HG03439 (cell line): ENCODE results near the gene GHITM.

Experiments
- ATAC-seq: cut with Tn5 transposase; IDR thresholded peaks from one replicate; pipeline ENCODE4 v1.9.1; 2021; ENCODE audit warnings: mild to moderate bottlenecking, moderate library complexity; ENCODE audit not compliant: unreplicated experiment

Gene GHITM

DNA sequence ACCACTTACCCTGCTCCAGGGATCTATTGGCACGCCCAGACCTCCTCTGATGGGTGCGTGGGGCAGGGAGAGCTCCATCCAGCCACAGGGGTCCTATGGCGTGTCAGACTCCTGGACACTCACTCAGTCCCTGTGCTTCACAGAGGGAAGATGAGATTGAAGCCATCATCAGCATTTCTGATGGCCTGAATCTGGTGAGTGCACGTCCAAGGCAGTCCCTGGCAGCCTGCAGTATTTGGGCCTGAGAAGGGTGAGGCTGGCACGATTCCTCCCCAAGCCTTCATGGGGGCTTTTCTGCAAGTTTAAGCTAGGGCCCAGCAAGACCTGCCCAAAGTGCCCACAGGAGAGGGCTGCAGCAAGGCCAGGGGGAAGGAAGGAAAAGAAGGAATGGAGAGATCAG, 58.3 kb downstream of the GHITM start:
- ATAC-seq, result no peak

DNA sequence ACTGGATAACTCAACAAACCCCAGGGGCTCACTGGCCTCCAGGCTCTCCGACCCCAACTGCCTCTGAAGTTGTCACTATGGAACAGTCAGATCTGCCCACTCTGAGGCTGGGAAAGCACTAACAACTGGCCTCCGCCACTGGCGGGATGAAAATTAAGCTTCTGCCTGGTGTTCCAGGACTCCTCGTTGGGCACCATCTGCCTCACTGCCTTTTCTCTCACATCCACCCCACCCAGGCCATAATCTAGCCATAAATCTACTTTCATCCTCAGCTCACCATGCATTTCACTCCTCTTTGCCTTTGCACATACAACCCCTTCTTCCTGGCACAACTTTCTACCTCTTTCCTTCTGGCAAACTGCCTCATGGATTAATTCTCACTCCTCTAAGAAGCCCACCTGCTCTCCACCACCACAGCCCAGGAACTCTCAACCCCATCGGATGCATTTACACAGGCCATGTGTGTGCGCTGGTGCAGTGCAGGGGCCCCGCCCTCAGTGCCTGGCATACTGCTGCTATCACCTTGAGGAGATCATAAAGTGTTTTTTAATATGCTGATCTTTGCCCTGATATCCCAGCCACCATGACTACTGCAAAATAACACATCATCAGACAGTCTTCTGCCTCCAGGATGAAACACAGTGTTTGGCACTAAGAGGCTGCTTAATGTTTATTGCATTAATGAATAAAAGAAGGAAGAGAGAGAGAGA, 59.1 kb downstream of the GHITM start:
- no peak for ATAC-seq

DNA sequence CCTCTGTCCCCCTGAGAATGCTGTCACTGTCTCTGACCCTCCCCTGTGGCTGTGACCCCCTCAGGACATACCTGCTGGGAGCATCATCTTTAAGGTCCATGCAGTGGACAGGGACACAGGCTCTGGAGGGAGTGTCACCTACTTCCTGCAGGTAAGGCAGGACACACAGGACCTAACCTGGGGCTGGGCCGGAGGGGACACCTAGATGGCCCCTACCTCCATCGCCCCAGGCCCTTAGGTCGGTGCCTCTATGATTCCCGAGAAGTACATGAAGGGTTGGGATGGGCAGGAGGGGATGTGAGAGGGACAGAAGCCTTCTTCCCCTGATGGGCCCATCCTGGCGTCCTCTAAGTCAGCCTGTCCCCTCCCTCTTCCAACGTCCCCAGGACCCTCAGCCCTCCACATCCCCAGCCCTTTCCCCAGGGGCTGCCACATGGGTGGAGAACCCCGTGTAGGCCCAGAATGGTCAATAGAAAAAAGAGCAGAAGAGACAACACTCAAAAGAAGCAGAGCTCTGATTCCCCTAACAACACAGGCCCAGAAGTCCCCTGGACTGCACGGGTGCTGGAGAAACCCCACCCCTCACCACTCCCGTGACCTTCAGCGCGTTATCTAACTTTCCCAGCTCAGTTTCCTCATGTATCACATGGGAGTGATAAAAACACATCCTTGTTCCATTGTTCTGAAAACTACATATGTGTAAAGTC, 61.4 kb downstream of the GHITM start:
- no peak for ATAC-seq

DNA sequence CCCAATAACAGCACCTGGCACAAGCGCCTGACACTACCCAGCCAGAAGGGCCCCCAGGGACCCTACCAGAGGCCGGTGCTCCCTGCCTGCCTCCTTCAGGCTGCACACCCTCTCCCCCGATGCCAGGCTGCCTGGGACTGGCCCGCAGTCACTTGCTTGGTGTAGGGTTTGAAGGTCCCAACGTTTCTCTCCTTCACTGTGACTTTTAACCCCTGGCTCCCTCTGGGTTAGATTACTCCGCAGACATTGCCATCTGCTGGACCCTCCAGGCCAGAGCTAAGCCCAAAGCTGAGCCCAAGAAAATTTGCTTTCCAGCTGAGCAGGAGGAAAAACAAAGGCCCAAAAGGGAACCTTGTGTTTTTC, 61.9 kb downstream of the GHITM start:
- ATAC-seq, result no peak

DNA sequence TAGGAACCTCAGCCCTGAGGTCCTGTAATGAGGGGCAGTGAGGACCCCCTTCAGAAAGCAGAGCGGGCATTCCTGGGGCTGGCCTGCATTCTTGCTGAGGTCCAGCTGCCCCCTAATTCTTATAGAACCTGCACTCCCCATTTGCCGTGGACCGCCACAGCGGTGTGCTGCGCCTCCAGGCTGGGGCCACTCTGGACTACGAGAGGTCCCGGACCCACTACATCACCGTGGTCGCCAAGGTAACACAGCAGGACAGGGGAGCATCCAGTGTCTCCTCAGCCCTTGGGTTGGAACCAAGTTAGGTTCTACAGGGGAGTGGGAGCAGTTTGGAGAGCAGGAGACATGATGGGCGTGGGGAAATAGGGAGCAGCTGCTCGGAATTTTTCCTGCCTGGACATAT, 62.4 kb downstream of the GHITM start:
- no peak for ATAC-seq

DNA sequence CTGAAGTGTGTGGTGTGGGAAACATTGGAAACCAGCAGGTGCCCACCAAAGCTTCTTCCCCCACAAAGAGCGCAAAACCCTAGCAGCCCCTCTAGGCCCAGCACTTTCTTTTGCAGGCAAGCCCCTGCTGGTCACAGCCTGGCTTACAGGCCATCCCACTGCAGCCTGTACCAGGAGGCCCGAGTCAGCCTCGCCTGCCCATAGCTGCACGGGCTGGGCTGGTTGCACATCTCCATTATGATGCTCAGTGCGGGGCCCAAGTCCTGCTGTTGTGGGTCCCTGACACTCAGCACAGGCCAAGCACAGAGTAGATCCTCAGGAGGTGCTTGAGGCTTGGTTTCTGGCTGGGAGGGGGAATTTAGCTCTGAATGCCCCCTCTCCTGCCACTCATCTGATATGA, 63.0 kb downstream of the GHITM start:
- ATAC-seq, result no peak
